Stromal cell of bone marrow (primary cell): ENCODE data around the gene ADAMTSL4.

Experiments used
- DNase-seq: peaks from one replicate; pipeline ENCODE4 v3.0.0-alpha.2; 2012; ENCODE audit warnings: low read depth

Gene ADAMTSL4

DNA sequence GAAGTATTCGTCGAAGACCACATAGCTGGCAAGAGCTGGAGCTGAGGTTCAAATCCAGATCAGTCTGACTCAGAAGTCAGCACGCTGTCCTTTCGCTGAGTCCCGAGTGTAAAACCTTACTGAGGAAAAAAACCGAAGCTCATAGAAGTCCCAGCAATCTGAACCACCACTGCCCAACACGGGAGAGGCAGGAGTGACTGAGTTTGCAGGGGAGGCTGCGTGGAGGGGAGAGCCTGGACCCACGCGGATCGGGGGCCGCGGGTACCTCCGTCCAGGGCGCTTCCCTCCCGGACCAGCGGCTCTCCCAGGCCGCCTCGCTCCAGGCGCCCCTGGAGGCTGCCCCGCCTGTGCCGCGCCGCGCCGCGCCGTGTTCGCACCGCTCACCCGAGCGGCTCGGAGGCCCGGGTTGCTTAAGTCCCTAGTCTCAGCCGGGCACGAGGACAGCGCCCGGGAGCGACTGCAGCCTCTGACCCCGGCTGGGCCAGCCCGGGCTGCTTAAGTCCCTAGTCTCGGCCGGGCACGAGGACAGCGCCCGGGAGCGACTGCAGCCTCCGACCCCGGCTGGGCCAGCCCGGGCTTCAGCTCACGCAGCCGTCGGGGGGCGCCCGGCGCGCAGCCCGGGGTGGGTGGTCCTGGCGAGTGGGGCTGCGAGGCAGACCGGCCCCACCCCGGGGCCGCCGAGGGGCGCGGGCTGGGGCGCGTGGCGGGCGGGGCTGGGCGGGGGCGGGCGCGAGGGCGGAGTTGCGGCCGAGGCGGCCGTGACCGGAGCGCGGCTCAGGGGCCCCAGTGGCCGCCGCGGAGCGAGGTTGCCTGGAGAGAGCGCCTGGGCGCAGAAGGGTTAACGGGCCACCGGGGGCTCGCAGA is at the start of gene ADAMTSL4:
Gene ADAMTSL4 (plus strand): TSS at position 777 of the 864 bp plus-strand sequence. CDS start 2,881 bp downstream, outside the sequence.
- DNase-seq, result no peak

DNA sequence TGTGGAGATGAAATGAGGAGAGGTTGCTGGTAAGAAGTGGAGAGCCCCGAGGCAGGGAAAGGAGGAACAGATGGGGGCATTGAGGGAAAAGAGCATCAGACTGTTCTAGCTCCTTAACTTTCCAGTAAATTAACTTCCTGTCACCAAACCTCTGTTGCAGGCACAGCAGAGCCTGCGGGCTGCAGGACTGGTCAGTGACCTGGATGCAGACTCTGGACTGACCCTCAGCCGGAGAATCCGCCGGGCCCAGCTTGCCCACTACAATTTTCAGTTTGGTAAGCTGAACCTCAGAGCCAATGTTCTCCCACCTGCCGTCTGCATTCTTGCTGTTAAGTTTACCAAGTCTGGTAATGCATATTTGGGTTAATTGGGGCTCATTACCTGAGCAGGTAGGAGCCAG is 43.8 kb upstream of the ADAMTSL4 start:
- DNase-seq, result no peak

DNA sequence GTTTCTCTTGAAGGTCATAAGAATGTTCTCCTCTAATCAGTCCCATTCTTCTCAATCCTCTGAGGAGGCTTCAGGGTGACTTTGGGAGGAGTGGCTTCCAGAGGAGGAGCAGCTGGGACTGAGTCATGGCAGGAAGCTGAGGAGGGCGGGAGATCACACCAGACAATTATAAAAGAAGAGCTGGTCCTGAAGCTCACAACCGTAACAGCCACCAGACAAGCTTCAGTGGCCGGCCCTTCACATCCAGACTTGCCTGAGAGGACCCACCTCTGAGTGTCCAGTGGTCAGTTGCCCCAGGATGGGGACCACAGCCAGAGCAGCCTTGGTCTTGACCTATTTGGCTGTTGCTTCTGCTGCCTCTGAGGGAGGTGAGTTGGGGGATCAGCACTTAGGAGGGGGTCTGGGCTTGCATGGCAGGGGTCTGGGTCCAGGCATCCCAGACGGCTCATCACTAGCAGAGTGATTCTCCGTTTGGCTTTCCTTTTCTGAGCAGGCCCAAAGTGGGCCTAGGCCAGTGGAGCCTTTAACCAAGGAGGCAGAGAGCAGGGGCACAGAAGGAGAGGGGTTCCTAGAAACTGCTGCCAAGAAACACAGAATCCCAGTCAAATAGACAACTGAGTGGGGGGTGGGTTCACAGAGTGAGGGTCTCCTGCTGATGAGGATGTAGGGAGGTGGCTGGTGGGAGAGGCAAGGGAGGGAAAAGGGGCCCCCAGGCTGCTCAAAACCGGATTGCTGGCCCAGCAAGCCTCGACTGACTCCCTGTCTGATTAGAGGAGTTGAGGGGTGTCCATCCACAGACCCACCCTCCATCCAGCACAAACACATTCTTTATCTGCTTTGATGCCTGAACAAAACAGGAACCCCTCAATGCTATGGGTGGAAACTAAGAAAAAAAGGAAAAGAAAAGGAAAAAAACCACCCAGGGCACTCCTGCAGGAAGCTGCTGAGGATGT is 41.0 kb upstream of the ADAMTSL4 start, which contains the start of gene ECM1:
Gene ECM1 (plus strand): TSS at position 198 of the 953 bp plus-strand sequence. CDS start 101 bp downstream, at position 299.
- peak; percentile 61 for DNase-seq

DNA sequence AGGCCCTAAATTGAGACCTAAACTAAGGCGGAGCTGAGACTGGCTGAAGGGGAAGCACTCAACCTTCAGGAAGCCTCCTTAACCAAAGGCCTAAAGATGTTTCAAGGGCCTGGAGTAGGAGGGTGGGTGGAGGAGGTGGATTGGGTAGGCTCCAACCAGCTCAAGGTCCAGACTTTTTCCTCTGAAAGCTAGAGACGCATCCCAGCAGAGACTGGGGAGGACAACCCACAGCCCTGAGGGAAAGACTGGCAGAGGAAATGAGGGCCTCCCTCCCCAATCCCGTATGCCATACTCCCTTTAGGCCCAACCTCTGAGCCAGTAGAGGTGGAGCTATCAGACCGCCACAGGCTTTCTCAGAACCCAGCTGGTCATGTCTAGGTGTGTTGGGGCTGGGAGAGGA is 40.2 kb upstream of the ADAMTSL4 start:
- no peak for DNase-seq

- no peak for DNase-seq
These were observed 37.7 kb upstream of the ADAMTSL4 start for GRCh38 chr1:150511551-150511950.

DNA sequence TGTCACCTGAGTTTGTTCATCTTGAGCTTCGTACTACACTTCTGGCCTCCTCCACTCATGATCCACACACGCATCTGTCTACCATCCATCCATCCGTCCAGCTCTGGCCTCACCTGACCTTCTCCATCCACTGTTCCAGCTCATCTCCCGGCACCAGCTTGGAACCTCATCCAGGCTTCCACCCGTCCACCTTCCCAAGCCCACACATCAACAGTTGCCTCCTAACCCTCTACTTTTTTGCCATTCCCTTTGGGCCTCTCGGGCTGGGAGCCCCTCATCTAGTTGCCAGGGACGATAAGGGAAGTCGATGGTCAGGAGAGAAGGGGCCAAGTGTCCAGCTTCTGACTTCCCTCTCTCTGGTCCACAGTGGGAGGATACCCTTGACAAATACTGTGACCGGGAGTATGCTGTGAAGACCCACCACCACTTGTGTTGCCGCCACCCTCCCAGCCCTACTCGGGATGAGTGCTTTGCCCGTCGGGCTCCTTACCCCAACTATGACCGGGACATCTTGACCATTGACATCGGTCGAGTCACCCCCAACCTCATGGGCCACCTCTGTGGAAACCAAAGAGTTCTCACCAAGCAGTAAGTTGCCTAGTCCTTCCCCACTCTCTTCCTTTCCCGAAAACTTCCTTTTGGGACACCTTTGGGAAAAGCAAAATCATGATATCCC is 37.1 kb upstream of the ADAMTSL4 start:
- no peak for DNase-seq

- DNase-seq, result no peak
These were observed 36.4 kb upstream of the ADAMTSL4 start for GRCh38 chr1:150512846-150513245.

GRCh38 chr1:150513351-150513791 is 35.8 kb upstream of the ADAMTSL4 start:
- DNase-seq, result no peak

- no peak for DNase-seq
These were observed 34.9 kb upstream of the ADAMTSL4 start for GRCh38 chr1:150514260-150514659.

DNA sequence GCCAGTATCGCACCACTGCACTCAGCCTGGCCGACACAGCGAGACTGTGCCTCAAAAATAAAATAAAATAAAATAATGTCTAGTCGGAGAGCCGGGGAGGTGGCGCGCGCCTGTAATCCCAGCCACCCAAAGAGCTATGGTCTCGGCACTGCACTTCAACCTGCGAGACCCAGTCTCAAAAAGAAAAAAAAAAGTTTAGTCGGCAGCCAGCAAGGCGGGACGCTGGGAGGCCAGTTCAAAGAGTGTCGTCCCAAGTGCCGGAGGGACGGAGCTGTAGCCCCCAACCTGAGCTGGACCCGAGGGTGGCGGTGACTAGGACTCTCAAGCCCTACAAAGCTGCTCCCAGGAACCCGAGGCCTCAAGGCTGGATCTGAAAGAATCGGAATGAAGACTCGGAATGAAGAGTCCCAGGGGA is 34.3 kb upstream of the ADAMTSL4 start:
- DNase-seq, result no peak

DNA sequence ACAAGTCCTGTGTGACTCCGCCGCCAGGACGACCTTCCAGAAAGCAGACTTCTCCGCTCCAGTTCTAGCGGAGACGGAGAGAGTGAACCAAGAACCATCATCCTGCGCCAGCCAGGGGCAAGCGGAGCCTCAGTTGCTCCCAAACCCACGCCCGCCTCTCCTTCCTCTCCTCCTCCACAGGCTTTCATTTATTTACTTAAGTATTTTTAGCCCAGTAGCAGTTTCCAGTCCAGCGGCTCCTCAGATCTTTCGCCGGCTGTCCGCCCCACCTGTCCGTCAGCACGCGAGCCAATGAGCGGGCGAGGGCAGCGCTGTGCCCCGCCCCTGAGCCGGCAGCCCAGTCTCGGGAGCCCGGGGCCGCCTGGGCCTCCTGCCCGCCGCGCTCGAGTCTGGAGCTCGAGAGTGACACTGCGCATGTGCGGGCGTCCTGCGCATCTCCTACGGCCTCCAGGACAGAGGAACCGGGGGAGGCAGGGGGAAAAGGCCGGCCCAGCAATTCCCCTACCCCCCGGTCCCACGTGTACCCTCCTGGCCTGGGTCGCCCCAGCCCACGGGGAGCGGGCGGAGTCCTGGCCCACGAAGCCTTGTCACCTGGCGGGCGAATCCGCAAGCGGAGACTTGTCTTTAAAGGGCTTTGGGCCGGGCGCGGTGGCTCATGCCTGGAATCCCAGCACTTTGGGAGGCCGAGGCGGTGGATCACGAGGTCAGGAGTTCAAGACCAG is 33.7 kb upstream of the ADAMTSL4 start, which contains the start of gene FALEC:
Gene FALEC (plus strand): TSS at position 425 of the 722 bp plus-strand sequence.
- peak; percentile 95 for DNase-seq

GRCh38 chr1:150516050-150516591 is 33.1 kb upstream of the ADAMTSL4 start:
- DNase-seq, result no peak

DNA sequence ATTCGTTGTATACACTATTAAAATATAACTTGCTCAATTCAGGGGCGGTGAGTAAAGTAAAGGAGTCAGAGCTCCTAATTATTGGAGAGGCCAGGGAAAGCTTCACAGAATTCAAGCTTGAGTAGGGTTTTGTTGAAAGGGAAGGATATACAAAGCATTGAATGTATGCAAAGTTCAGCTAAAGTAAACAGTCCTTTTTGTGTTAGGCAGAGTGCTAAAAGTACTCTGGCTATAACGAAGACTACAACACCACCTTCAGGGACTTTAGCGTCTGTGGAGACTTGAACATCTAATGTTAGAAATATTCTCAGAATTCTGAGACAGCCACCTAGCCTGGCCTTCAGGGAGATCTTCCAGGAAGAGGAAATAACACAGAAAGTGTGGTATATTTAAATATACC is 32.6 kb upstream of the ADAMTSL4 start:
- DNase-seq, result no peak

DNA sequence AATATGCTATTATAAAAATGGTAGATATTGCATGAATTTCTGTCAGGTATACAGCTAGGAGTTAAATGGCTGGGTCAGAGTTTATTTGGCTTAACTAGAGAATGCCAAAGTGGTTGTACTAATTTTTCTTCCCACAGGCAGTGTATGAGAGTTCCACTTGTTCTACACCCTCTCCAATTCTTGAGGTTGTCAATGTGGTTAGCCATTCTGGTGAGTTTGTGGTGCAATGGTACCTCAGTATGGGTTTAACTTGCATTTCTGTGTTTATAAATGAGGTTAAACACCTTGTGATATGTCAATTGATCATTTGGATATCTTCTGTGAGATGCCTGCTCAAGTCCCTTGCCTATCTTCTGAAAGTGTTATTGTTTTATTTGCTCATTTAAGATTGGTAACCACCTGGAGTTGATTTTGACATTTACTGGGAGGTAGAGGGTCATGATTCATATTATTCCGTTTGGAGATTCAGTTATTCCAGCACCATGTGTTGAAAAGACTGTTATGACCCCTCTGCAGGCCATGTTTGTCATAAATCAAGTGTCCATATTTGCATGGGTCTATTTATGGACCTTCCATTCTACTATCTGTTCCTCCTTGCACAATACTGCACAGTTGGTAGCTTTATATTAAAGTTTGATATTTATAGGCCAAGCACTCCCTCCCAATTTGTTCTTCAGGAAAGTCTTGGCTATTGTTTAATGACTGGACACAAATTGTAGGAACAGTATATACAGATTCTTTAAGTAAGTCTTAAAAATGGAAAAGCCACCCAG is 27.8 kb upstream of the ADAMTSL4 start:
- no peak for DNase-seq

DNA sequence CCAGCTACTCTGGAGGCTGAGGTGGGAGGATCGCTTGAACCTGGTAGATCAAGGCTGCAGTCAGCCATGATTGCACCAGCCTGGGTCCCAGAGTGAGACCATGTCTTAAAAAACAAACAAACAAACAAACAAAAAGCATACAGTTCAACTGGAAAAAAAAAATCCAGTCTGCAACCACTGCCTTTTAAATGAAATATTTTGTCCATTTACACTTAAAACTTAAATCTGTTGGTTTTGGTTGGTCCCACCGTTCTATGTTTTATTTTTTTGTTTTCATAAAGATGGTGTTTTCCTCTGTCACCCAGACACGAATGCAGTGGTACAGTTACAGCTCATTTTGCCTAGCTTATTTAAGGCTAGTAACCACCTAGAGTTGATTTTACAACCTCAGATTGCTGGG is 23.9 kb upstream of the ADAMTSL4 start:
- DNase-seq, result no peak

DNA sequence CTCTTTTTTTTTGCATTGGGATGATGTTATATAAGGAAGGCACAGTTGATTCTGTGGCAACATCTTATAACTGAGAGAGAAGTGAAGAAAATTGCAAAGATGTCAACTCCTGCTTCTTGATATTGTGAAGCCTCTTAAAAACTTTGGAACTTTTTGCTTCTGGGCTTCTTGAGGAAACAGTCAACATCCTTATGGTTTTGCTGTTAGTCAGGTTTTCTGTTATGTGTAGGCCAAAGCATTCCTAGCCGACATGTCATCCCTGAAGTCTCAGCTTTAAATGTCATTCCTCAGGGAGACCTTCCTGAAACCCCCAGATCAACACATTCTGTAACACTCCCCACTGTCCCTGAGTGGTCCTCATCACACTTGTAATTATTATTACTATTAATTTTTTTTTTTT is 21.0 kb upstream of the ADAMTSL4 start:
- peak; percentile 68 for DNase-seq

DNA sequence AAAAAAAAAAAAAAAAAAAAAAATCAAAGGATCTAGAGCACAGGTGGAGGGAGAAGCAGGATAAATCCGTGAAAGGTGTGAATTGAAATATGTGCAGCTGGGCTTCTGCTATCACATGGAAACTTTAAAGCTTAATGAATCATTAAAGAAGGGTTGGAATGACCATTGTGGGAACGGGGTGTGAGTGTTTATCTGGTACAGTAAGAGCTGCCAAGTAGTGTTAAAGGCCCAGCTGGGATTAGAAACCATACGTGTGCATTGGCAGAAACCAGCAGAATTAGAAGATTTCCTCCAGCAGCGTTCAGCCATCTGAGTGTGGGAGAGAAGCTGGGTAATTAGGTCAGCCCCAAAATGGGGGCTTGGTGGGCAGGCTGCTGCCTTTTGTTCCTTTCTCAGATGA is 20.2 kb upstream of the ADAMTSL4 start:
- DNase-seq, result peak; percentile 69

DNA sequence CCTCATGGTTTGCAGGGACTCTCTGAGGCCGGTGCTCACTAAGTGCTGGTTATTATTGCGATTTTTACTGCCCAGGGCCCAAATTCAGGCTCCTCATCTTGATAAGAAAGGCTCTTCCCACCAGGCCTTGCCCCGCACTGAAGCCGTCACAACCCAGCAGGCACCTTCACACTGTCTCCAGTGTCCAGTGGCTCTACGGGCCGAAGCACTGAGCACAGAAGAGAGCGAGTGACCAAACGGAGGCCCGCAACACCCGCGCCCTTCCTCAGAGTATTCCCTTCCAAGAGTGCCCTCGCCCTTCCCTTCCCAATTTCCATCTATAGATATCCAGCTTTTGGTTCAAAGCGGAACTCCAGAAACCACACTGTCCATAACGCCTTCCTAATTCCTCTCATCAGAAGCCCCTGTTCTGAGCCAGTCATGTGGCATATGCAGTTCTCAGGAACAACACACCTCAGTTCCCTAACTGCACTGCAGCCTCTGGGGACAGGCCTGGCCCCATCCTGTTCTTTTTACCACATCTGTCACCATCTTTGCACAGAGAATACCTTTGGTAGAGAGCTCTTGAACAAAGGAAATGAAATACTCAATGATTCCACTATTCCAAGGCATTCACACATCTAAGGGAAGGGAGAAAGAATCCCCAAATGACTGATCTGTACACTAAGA is 18.6 kb upstream of the ADAMTSL4 start:
- DNase-seq, result no peak

- no peak for DNase-seq
These were observed 16.3 kb upstream of the ADAMTSL4 start for GRCh38 chr1:150532860-150533259.

- DNase-seq, result no peak
These were observed 15.2 kb upstream of the ADAMTSL4 start for GRCh38 chr1:150534002-150534401.
